Measurements from ENCODE around the gene MACROD2. TPM values are rescaled to one million over a fixed set of nuclear protein-coding genes. Genes with fewer than 3 reads are reported as not detected.

Gene MACROD2
- total RNA-seq, 1 donor from 2014 or later = 3.5 TPM

- Histone ChIP-seq H3K4me3 (no peak overlapping the region), H3K9me3 (no peaks in the 10 kb centered on the region), H3K27me3 (no peaks in the 10 kb centered on the region), H3K4me1 (no peaks in the 10 kb centered on the region), H3K27ac (no peak overlapping the region), H3K36me3 (no peaks in the 10 kb centered on the region)
- DNase-seq (ENCODE audit: low spot score in 2 of 2) = no peak
- TF ChIP-seq CTCF (IDR thresholded peaks at IDR 0.05) = no peak
- intact Hi-C loops (cut with DNase I) = no loop called here
Observed at GRCh38 chr20:14664101-14664500, 668.8 kb downstream of the MACROD2 start.

- no peak for TF ChIP-seq CTCF (IDR thresholded peaks at IDR 0.05)
- no peak overlapping the region for H3K27ac ChIP-seq
- no peaks in the 10 kb centered on the region for H3K4me1 ChIP-seq
- no peaks in the 10 kb centered on the region for H3K9me3 ChIP-seq
- H3K27me3 ChIP-seq = no peaks in the 10 kb centered on the region
- no peak for DNase-seq (ENCODE audit: low spot score in 2 of 2)
- H3K4me3 ChIP-seq = no peak overlapping the region
- no peaks in the 10 kb centered on the region for H3K36me3 ChIP-seq
- intact Hi-C loops (cut with DNase I) = no loop called here
Observed at GRCh38 chr20:14666696-14667095, 671.4 kb downstream of the MACROD2 start.

- H3K36me3 ChIP-seq = no peaks in the 10 kb centered on the region
- H3K27ac ChIP-seq = no peak overlapping the region
- no peaks in the 10 kb centered on the region for H3K9me3 ChIP-seq
- DNase-seq (ENCODE audit: low spot score in 2 of 2) = no peak
- no peak for TF ChIP-seq CTCF (IDR thresholded peaks at IDR 0.05)
- no peaks in the 10 kb centered on the region for H3K27me3 ChIP-seq
- no peaks in the 10 kb centered on the region for H3K4me1 ChIP-seq
- H3K4me3 ChIP-seq = no peak overlapping the region
- intact Hi-C loops (cut with DNase I) = no loop called here
Observed at GRCh38 chr20:14667226-14667625, 671.9 kb downstream of the MACROD2 start.

- no peaks in the 10 kb centered on the region for H3K4me1 ChIP-seq
- no peak for TF ChIP-seq CTCF (IDR thresholded peaks at IDR 0.05)
- H3K9me3 ChIP-seq = no peaks in the 10 kb centered on the region
- H3K4me3 ChIP-seq = no peak overlapping the region
- no peak for DNase-seq (ENCODE audit: low spot score in 2 of 2)
- H3K27ac ChIP-seq = no peak overlapping the region
- intact Hi-C loops (cut with DNase I) = no loop called here
- no peaks in the 10 kb centered on the region for H3K36me3 ChIP-seq
- H3K27me3 ChIP-seq = no peaks in the 10 kb centered on the region
Observed at GRCh38 chr20:14672066-14672465, 676.8 kb downstream of the MACROD2 start.

GRCh38 chr20:14673164-14673563 is 677.8 kb downstream of the MACROD2 start:
- Histone ChIP-seq H3K9me3 (no peaks in the 10 kb centered on the region), H3K4me1 (no peaks in the 10 kb centered on the region), H3K4me3 (no peak overlapping the region), H3K36me3 (no peaks in the 10 kb centered on the region), H3K27ac (no peak overlapping the region), H3K27me3 (no peaks in the 10 kb centered on the region)
- no peak for DNase-seq (ENCODE audit: low spot score in 2 of 2)
- intact Hi-C loops (cut with DNase I) = no loop called here
- no peak for TF ChIP-seq CTCF (IDR thresholded peaks at IDR 0.05)

GRCh38 chr20:14677455-14677854 is 682.1 kb downstream of the MACROD2 start:
- Histone ChIP-seq H3K4me1 (no peaks in the 10 kb centered on the region), H3K27me3 (no peaks in the 10 kb centered on the region), H3K36me3 (no peaks in the 10 kb centered on the region), H3K9me3 (no peaks in the 10 kb centered on the region), H3K27ac (no peak overlapping the region), H3K4me3 (no peak overlapping the region)
- TF ChIP-seq CTCF (IDR thresholded peaks at IDR 0.05) = no peak
- DNase-seq (ENCODE audit: low spot score in 2 of 2) = no peak
- intact Hi-C loops (cut with DNase I) = no loop called here
